ENCODE data around the gene RABEP2.

DNA sequence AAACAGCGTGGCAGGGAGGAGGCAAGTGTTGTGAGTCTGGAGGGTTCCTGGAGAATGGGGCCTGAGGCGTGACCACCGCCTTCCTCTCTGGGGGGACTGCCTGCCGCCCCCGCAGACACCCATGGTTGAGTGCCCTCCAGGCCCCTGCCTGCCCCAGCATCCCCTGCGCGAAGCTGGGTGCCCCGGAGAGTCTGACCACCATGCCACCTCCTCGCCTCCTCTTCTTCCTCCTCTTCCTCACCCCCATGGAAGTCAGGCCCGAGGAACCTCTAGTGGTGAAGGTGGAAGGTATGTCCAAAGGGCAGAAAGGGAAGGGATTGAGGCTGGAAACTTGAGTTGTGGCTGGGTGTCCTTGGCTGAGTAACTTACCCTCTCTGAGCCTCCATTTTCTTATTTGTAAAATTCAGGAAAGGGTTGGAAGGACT, 6.8 kb upstream of the RABEP2 start, which contains the start of gene CD19:
- TF ChIP-seq, protein P1, sequence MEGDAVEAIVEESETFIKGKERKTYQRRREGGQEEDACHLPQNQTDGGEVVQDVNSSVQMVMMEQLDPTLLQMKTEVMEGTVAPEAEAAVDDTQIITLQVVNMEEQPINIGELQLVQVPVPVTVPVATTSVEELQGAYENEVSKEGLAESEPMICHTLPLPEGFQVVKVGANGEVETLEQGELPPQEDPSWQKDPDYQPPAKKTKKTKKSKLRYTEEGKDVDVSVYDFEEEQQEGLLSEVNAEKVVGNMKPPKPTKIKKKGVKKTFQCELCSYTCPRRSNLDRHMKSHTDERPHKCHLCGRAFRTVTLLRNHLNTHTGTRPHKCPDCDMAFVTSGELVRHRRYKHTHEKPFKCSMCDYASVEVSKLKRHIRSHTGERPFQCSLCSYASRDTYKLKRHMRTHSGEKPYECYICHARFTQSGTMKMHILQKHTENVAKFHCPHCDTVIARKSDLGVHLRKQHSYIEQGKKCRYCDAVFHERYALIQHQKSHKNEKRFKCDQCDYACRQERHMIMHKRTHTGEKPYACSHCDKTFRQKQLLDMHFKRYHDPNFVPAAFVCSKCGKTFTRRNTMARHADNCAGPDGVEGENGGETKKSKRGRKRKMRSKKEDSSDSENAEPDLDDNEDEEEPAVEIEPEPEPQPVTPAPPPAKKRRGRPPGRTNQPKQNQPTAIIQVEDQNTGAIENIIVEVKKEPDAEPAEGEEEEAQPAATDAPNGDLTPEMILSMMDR (conservative IDR thresholded peaks at IDR 0.05; ENCODE audit: low read length), result no peak
- TF ChIP-seq EZH2phosphoT487 (IDR thresholded peaks at IDR 0.05; ENCODE audit: borderline replicate concordance), result no peak
